Chondrocyte (in vitro differentiated cells): ENCODE measurements around the gene PLXNA4. TPM values are rescaled to one million over a fixed set of nuclear protein-coding genes. Genes with fewer than 3 reads are reported as not detected.

Source experiments
- DNase-seq: peaks from one replicate; pipeline ENCODE4 v3.0.0; 2021; ENCODE audit warnings: mixed read lengths, low spot score
- H3K27ac Mint-ChIP-seq: one replicate; pipeline ENCODE4 v1.8.0; 2021; ENCODE audit warnings: mild to moderate bottlenecking, moderate library complexity, mixed read lengths; ENCODE audit not compliant: unreplicated experiment
- H3K27me3 Mint-ChIP-seq: 2 replicates; pipeline ENCODE4 v1.8.0; 2021; ENCODE audit warnings: low read depth, mixed read lengths
- H3K36me3 Mint-ChIP-seq: 2 replicates; pipeline ENCODE4 v1.8.0; 2021; ENCODE audit warnings: low read depth, mixed read lengths
- H3K4me1 Mint-ChIP-seq: 2 replicates; pipeline ENCODE4 v1.8.0; 2021; ENCODE audit warnings: low read depth, mild to moderate bottlenecking, mixed read lengths
- H3K4me3 Mint-ChIP-seq: one replicate; pipeline ENCODE4 v1.8.0; 2021; ENCODE audit warnings: mild to moderate bottlenecking, moderate library complexity, mixed read lengths; ENCODE audit not compliant: unreplicated experiment
- H3K9me3 Mint-ChIP-seq: 2 replicates; pipeline ENCODE4 v1.8.0; 2021; ENCODE audit warnings: low read depth, mixed read lengths
- total RNA-seq: library from RNA; stranded (reverse); gene quantifications from 3 replicates; pipeline ENCODE4 v1.2.1, GENCODE V29; 2021
- TF ChIP-seq, protein P1 (sequence below): fragments of 200-600 bp; sonication (generic); IDR thresholded peaks from 2 replicates; pipeline ENCODE4 v1.5.0; 2021; ENCODE audit warnings: antibody characterized with exemption, mild to moderate bottlenecking, moderate library complexity

Gene PLXNA4
- total RNA-seq, 1 donor from 2014 or later: 11.3 TPM

DNA sequence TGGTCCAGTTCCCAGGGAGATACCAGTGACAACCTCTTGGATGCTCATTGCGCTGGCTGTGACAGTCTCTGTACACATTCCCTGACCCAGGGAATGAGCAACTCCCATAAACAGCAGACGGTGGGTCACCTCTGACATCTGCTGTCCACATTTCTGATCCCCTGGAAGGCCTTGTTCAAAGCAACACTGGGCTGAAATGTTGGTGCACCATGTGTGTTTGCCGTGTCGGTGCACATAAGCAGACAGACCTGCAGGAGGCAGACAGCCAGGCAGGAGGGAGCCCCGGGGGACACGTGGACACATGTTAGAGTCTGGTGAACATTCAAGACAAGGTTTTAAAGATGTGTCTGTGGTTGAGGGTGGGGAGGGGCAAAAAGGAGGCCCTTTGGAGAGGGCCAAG is 254.9 kb downstream of the PLXNA4 start:
- TF ChIP-seq, protein P1, sequence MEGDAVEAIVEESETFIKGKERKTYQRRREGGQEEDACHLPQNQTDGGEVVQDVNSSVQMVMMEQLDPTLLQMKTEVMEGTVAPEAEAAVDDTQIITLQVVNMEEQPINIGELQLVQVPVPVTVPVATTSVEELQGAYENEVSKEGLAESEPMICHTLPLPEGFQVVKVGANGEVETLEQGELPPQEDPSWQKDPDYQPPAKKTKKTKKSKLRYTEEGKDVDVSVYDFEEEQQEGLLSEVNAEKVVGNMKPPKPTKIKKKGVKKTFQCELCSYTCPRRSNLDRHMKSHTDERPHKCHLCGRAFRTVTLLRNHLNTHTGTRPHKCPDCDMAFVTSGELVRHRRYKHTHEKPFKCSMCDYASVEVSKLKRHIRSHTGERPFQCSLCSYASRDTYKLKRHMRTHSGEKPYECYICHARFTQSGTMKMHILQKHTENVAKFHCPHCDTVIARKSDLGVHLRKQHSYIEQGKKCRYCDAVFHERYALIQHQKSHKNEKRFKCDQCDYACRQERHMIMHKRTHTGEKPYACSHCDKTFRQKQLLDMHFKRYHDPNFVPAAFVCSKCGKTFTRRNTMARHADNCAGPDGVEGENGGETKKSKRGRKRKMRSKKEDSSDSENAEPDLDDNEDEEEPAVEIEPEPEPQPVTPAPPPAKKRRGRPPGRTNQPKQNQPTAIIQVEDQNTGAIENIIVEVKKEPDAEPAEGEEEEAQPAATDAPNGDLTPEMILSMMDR: peak; percentile 66
- Mint-ChIP-seq H3K4me1 (peaks cover 18% of the 10 kb centered on the region), H3K9me3 (peaks cover 5% of the 10 kb centered on the region), H3K27ac (no peak overlapping the region), H3K4me3 (no peak overlapping the region), H3K27me3 (peaks cover 7% of the 10 kb centered on the region), H3K36me3 (peaks cover 4% of the 10 kb centered on the region)
- no peak for DNase-seq

DNA sequence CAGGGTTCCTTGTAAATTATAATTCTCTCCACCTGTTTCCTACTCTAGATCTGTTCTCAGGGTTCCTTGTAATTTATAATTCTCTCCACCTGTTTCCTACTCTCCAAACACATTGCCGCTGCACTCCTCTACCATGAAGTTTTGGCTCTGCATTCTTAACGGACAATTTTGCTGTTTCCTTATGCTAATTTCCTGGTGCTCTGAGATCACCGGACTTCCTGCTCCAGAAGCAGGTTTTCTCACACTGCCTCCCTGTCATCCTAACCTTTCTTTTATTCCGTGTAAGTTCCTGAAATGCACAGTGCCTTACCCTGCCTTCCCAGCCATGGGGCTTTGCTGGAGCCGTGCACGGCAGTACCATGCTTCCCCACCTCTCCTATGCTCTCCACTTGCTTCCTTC is 256.8 kb downstream of the PLXNA4 start:
- Mint-ChIP-seq H3K9me3 (peaks cover 5% of the 10 kb centered on the region), H3K36me3 (peaks cover 4% of the 10 kb centered on the region), H3K4me3 (no peak overlapping the region), H3K4me1 (peaks cover 18% of the 10 kb centered on the region), H3K27me3 (peaks cover 5% of the 10 kb centered on the region), H3K27ac (no peak overlapping the region)
- no peak for DNase-seq
- TF ChIP-seq, protein P1: no peak

DNA sequence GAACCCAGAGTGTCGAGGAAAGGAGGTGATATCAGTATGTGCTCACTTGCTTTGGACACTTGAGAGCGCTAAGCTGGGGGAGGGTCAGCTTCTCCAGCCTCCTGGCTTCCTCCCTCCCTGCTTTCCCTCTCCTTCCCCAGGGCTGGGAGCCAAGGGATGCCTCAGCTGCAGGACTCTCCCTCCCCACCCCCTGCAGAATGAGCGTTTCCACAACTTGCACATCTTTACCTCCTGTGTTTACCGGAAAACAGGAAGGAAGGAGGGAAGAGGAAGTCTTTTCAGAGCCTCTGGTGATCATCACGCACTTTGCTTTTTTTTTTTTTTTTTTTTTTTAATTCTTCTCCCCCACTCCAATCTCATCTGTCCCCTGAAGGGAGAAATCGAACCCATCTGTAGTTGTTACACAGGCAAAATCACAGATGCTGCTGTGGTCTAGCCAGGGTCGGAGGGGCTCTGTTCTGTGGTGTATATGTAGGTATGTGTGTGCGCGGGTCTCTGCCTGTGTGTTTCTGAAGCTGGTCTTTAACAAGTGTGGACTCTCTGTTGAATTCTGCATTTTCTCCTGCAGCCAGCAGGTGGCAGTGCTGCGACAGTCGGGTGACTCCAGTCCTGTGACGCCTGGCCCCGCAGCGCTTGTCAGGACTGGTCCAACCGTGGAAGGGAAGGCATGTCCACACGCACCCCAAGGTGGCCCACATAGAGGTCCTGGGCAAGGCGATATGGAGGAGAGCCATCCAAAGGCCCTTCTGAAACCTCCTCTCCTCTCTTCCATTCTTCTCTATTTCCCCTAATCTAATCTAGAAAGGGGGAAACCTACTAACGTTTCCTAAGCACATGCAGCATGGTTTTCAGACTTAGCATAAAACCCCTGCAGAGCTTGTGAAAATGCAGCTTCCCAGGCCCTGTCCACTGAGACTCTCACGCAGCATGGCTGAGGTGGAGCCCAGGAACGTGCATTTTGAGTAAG is 257.6 kb downstream of the PLXNA4 start:
- no peak overlapping the region for H3K27ac Mint-ChIP-seq
- H3K9me3 Mint-ChIP-seq: peaks cover 5% of the 10 kb centered on the region
- no peak for DNase-seq
- peaks cover 5% of the 10 kb centered on the region for H3K27me3 Mint-ChIP-seq
- peak overlapping the region; percentile 46 for H3K4me3 Mint-ChIP-seq
- H3K36me3 Mint-ChIP-seq: peaks cover 4% of the 10 kb centered on the region
- H3K4me1 Mint-ChIP-seq: peaks cover 18% of the 10 kb centered on the region
- TF ChIP-seq, protein P1: peak; percentile 96

DNA sequence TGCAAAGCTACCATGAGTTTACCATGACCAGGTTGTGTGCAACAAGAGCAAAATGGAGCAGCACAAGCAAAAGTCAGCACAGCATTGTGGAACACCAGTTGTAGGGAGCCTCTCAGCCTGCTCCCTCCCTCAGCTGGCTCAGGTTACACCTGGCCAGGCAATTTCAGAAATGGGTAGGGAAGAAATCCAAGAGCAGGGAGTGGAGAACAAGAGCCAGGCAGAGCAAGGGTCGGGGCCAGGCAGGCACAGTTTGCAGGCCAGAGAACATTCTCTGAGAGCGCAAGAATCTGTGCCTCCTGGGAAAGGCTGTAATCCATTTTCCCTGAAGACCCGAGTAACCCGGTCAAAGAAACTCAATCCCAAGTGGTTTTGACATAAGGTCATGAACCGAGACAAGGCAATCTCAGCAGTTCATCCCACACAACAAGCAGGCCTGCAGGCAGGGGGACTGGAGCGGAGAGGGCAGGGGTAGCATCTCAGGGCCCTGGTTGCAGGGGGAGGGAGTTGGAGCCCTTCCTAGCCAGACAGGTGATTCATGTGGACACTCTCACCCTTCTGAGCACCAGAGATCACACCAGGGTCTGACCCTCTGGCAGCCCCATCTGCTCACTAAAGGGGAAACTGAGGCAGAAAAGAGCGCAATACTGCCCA is 258.4 kb downstream of the PLXNA4 start:
- peaks cover 5% of the 10 kb centered on the region for H3K9me3 Mint-ChIP-seq
- H3K4me1 Mint-ChIP-seq: peaks cover 18% of the 10 kb centered on the region
- TF ChIP-seq, protein P1: no peak
- no peak for DNase-seq
- H3K4me3 Mint-ChIP-seq: no peak overlapping the region
- peaks cover 5% of the 10 kb centered on the region for H3K36me3 Mint-ChIP-seq
- H3K27ac Mint-ChIP-seq: no peak overlapping the region
- peaks cover 5% of the 10 kb centered on the region for H3K27me3 Mint-ChIP-seq

DNA sequence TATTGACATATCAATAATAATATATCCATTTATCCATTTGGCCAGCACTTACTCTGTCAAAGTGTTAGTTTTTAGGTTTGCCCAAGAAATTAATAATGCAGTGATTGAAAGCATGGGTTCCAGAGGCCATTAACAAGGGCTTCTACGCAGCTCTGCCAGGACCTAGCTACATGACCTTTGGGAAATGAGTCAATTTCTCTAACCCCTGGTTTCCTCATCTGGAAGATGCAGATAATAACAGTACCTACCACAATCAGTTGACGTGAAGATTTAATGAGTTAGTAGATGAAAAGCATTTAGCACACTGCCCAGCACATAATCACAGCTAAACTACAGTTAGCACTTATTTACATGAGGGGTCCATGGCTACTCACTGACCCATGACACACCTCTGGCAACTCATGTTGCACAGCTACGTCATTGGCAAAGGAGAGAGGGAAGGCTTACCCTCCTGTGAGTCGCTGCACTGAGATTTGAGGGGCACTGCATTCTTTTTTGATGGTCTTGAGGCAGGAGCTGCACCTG is 263.7 kb downstream of the PLXNA4 start:
- Mint-ChIP-seq H3K4me1 (peaks cover 9% of the 10 kb centered on the region), H3K27me3 (no peaks in the 10 kb centered on the region), H3K9me3 (peaks cover 5% of the 10 kb centered on the region), H3K36me3 (peaks cover 5% of the 10 kb centered on the region), H3K4me3 (no peak overlapping the region), H3K27ac (no peak overlapping the region)
- TF ChIP-seq, protein P1: no peak
- no peak for DNase-seq
